ENCODE results near the gene GNG7. TPM values are rescaled to one million over a fixed set of nuclear protein-coding genes. Genes with fewer than 3 reads are reported as not detected.

The GNG7 gene
- total and polyA plus RNA-seq, 10 of the 15 experiments (the other 5 are each of a cell fraction or from before 2014, with no cell fraction given): 1.9 to 13.6 (median 6.5) TPM

DNA sequence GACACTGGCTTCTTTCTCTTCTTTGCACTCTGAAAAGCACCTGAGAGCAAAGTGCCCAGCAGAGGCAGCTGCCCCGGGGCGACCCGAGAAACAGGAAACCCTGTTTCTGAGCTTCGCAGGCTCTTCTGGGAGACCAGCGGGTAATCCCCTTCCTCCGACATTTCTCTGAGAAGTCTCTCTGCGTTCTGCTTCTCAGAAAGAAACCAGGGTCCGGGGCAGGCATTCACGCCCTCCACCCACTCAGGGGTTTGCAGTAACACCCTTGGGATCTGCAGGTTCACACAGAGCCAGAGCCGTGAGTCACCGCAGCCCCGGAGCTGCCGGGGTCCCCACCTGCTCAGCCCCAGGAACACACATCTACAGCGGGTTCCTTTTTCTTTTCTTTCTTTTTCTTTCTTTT lies 140.6 kb downstream of the GNG7 start (continued):
- TF ChIP-seq, protein P1, sequence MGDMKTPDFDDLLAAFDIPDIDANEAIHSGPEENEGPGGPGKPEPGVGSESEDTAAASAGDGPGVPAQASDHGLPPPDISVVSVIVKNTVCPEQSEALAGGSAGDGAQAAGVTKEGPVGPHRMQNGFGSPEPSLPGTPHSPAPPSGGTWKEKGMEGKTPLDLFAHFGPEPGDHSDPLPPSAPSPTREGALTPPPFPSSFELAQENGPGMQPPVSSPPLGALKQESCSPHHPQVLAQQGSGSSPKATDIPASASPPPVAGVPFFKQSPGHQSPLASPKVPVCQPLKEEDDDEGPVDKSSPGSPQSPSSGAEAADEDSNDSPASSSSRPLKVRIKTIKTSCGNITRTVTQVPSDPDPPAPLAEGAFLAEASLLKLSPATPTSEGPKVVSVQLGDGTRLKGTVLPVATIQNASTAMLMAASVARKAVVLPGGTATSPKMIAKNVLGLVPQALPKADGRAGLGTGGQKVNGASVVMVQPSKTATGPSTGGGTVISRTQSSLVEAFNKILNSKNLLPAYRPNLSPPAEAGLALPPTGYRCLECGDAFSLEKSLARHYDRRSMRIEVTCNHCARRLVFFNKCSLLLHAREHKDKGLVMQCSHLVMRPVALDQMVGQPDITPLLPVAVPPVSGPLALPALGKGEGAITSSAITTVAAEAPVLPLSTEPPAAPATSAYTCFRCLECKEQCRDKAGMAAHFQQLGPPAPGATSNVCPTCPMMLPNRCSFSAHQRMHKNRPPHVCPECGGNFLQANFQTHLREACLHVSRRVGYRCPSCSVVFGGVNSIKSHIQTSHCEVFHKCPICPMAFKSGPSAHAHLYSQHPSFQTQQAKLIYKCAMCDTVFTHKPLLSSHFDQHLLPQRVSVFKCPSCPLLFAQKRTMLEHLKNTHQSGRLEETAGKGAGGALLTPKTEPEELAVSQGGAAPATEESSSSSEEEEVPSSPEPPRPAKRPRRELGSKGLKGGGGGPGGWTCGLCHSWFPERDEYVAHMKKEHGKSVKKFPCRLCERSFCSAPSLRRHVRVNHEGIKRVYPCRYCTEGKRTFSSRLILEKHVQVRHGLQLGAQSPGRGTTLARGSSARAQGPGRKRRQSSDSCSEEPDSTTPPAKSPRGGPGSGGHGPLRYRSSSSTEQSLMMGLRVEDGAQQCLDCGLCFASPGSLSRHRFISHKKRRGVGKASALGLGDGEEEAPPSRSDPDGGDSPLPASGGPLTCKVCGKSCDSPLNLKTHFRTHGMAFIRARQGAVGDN (IDR thresholded peaks at IDR 0.05): peak; percentile 87
- TF ChIP-seq CBX3 (IDR thresholded peaks at IDR 0.05; ENCODE audit: borderline replicate concordance, low read depth) (no peak), NFIC (IDR thresholded peaks at IDR 0.05; ENCODE audit: low read depth, low read length) (peak; percentile 84), LARP7 (IDR thresholded peaks at IDR 0.05) (no peak), RUNX3 (IDR thresholded peaks at IDR 0.05; ENCODE audit: low read length) (peak; percentile 87), POLR2AphosphoS2 (IDR thresholded peaks at IDR 0.05; ENCODE audit: low read depth, low read length) (peak; percentile 56; the same call in 1 of the 2 replicates), TAF1 (IDR thresholded peaks at IDR 0.05; ENCODE audit: borderline replicate concordance, low read depth, low read length) (peak; percentile 34; the same call in 1 of the 2 replicates), CHD1 (IDR thresholded peaks at IDR 0.05; ENCODE audit: low read depth, low read length) (no peak), JUND (IDR thresholded peaks at IDR 0.05; ENCODE audit: low read depth, low read length) (peak; percentile 56), ZZZ3 (IDR thresholded peaks at IDR 0.05; ENCODE audit: control insufficient read depth, insufficient read length, low read depth) (no peak), TCF12 (IDR thresholded peaks at IDR 0.05; ENCODE audit: low read depth, low read length) (peak; percentile 99), SIN3A (IDR thresholded peaks at IDR 0.05; ENCODE audit: low read depth, low read length) (no peak), CREM (IDR thresholded peaks at IDR 0.05; ENCODE audit: low read depth) (peak; percentile 68), KLF5 (IDR thresholded peaks at IDR 0.05; ENCODE audit: partially characterized antibody) (no peak), HDGF (IDR thresholded peaks at IDR 0.05) (no peak), IKZF1 (conservative IDR thresholded peaks at IDR 0.05) (peak; percentile 73)
- TF ChIP-seq, protein P2, sequence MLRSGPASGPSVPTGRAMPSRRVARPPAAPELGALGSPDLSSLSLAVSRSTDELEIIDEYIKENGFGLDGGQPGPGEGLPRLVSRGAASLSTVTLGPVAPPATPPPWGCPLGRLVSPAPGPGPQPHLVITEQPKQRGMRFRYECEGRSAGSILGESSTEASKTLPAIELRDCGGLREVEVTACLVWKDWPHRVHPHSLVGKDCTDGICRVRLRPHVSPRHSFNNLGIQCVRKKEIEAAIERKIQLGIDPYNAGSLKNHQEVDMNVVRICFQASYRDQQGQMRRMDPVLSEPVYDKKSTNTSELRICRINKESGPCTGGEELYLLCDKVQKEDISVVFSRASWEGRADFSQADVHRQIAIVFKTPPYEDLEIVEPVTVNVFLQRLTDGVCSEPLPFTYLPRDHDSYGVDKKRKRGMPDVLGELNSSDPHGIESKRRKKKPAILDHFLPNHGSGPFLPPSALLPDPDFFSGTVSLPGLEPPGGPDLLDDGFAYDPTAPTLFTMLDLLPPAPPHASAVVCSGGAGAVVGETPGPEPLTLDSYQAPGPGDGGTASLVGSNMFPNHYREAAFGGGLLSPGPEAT (IDR thresholded peaks at IDR 0.05; ENCODE audit: low read depth): peak; percentile 91; the same call in 1 of the 2 replicates
- TF ChIP-seq, protein P3, sequence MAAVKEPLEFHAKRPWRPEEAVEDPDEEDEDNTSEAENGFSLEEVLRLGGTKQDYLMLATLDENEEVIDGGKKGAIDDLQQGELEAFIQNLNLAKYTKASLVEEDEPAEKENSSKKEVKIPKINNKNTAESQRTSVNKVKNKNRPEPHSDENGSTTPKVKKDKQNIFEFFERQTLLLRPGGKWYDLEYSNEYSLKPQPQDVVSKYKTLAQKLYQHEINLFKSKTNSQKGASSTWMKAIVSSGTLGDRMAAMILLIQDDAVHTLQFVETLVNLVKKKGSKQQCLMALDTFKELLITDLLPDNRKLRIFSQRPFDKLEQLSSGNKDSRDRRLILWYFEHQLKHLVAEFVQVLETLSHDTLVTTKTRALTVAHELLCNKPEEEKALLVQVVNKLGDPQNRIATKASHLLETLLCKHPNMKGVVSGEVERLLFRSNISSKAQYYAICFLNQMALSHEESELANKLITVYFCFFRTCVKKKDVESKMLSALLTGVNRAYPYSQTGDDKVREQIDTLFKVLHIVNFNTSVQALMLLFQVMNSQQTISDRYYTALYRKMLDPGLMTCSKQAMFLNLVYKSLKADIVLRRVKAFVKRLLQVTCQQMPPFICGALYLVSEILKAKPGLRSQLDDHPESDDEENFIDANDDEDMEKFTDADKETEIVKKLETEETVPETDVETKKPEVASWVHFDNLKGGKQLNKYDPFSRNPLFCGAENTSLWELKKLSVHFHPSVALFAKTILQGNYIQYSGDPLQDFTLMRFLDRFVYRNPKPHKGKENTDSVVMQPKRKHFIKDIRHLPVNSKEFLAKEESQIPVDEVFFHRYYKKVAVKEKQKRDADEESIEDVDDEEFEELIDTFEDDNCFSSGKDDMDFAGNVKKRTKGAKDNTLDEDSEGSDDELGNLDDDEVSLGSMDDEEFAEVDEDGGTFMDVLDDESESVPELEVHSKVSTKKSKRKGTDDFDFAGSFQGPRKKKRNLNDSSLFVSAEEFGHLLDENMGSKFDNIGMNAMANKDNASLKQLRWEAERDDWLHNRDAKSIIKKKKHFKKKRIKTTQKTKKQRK (IDR thresholded peaks at IDR 0.05; ENCODE audit: low read depth, low read length): no peak
- TF ChIP-seq, protein P4, sequence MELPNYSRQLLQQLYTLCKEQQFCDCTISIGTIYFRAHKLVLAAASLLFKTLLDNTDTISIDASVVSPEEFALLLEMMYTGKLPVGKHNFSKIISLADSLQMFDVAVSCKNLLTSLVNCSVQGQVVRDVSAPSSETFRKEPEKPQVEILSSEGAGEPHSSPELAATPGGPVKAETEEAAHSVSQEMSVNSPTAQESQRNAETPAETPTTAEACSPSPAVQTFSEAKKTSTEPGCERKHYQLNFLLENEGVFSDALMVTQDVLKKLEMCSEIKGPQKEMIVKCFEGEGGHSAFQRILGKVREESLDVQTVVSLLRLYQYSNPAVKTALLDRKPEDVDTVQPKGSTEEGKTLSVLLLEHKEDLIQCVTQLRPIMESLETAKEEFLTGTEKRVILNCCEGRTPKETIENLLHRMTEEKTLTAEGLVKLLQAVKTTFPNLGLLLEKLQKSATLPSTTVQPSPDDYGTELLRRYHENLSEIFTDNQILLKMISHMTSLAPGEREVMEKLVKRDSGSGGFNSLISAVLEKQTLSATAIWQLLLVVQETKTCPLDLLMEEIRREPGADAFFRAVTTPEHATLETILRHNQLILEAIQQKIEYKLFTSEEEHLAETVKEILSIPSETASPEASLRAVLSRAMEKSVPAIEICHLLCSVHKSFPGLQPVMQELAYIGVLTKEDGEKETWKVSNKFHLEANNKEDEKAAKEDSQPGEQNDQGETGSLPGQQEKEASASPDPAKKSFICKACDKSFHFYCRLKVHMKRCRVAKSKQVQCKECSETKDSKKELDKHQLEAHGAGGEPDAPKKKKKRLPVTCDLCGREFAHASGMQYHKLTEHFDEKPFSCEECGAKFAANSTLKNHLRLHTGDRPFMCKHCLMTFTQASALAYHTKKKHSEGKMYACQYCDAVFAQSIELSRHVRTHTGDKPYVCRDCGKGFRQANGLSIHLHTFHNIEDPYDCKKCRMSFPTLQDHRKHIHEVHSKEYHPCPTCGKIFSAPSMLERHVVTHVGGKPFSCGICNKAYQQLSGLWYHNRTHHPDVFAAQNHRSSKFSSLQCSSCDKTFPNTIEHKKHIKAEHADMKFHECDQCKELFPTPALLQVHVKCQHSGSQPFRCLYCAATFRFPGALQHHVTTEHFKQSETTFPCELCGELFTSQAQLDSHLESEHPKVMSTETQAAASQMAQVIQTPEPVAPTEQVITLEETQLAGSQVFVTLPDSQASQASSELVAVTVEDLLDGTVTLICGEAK (IDR thresholded peaks at IDR 0.05; ENCODE audit: borderline replicate concordance): no peak

All from GM12878 (cell line).